Hippocampal formation (tissue), 2 donors: ENCODE results near the gene LRRC37A3.
"Not testable (repeated sequence)": the region's sequence is repeated elsewhere in the genome, so short reads cannot be mapped to it uniquely, and the experiment has no call there.

Experiments
- DNase-seq, 2 donors: peaks; one replicate each; lab custom pipeline; 2025; lab: John Stamatoyannopoulos, UW

LRRC37A3 gene

DNA sequence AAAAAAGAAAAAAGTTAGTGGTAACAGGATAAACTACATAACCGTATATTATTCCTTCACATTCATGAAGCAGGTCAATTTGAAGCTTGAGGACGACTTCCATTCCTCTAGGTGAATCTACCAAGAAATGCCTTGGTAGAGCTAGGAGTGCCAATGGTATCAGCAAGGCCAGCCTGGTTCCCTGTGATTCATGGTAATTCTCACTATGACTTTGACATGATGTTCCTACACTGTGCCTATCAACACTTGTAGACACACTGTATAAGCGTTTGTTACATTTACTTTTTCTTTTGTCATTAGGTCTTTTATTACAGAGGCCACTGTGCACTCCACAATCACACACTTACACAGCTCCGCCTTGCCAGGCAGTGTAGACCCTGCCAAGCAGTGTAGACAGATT lies 7.2 kb upstream of the LRRC37A3 start:
- not testable (repeated sequence) for DNase-seq

DNA sequence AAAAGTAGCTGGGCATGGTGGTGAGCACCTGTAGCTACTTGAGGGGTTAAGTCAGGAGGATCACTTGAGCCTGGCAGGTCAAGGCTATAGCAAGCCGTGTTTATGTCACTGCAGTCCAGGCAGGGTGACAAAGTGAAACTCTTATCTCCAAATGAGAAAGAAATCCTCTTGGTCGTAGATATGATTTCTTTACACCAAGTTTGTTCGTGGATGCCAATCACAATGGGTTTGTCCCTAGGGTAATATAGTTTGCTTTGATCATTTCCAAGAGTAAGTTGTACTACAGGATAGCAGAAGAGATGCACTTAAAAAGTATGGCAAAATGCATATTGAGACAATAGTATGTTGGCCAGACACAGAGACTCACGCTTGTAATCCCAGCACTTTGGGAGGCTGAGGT lies 6.0 kb upstream of the LRRC37A3 start:
- not testable (repeated sequence) for DNase-seq

DNA sequence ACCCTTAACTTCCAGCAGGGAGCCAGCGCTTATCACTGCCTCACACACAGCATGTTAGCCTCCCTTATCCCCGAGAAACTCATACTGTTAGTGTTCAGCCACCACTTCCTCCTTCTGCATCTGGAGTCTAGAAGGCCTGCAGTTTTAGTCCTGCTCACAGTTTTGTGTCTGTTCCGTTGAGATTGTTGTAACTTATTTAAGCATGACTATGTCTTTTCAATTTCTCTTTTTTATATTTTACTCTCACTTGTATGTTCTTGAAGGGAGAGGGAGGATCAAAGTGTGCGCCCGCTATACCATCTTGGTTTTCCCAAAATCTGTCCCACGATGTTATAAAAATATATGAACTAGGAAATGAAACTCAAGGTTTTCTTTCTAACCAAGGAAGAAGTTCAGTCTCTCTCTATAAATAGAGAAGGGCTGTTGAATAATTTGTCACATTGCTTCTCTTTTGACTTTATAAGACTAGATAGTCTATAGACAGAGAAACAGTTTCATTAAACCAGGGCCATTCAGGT lies 3.8 kb upstream of the LRRC37A3 start:
- not testable (repeated sequence) for DNase-seq

DNA sequence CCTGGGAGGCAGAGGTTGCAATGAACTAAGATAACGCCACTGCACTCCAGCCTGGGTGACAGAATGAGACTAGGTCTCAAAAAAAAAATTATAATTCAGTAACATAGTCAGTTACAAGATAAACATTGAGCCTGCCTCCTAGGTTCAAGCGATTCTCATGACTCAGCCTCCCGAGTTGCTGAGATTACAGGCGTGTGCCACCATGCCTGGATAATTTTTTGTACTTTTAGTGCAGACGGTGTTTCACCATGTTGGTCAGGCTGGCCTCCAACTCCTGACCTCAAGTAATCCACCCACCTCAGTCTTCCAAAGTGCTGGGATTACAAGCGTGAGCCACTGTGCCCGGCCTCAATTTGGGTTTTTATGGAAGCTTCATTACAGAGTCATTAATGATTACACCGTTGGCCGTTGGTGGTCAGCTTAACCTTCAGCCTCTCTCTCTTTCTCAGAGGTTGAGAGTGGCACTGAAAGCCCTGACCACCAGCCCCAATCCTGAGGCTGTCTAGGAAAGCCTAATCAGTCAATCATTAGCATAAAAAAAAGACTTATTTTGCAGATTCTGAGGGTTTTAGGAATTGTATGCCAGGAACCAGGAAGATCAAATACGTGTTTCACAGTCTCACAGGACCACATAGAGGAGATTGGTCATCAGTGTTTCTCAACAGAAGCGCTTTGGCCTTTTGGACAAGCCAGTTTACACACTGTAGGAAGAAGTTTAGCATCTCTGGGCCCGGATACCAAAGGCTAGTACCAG lies 1.3 kb upstream of the LRRC37A3 start:
- no peak for DNase-seq

DNA sequence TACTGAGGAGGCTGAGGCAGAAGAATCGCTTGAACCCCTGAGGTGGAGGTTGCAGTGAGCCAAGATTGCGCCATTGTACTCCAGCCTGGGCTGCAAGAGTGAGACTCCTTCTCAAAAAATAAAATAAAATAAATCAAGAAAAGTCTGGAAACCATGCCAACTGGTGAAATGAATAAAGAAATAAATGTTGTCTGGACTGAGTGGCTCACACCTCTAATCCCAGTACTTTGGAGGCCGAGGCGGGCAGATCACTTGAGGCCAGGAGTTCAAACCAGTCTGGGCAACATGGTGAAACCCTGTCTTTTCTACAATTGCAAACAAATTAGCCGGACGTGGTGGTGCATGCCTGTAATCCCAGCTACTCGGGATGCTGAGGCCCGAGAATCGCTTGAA lies 744 bp upstream of the LRRC37A3 start:
- DNase-seq: no peak

DNA sequence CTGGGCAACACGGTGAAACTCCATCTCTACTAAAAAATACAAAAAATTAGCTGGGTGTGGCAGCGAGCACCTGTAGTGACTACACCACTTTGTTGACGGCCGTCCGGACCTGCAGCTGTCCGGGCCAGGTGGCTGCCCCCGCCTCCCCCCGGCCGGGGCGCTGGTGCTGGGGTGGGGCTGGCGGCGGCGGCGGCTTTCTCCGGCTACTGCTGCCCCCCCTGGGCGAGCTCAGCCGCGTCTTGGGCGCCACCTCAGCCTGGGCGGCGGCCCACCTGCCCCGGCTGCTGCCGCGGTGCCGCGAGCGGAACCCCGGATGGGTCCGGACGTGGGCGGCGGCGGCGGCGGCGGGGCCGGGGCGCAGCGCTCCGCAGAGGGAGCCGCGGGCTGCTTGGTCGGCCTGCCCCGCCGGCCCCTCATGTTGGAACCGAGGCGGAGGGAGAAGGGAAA lies 413 bp downstream of the LRRC37A3 start:
- DNase-seq: peak in 1 of 2 donors; percentile 35

DNA sequence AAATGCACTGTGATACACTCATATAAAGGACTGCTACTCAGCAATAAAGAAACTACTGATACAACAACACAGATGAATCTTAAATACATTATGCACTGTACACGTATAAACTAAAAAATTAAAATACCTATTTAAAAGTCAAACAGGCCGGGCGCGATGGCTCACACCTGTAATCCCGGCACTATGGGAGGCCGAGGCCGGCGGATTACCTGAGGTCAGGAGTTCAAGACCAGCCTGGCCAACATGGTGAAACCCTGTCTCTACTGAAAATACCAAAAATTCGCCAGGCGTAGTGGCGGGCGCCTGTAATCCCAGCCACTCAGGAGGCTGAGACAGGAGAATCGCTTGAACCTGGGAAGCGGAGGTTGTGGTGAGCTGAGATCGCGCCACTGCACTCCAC lies 1.7 kb downstream of the LRRC37A3 start:
- not testable (repeated sequence) for DNase-seq

DNA sequence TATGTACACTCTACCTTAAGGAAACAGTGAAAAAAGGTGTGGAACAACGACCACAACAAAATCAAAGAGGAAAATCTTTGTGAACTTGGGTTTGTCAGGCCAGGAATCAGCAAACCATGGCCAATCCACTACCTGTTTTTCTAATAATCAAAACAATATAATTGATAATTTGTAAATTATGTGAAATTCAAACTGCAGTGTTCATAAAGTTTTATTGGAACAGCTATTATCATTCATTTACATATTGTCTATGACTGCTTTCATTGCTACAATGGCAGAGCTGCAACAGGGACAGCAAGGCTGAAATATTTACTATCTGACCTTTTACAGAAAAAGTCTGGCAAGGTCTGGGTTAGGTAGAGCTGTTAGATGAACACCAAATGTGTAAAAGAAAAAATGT lies 4.0 kb downstream of the LRRC37A3 start:
- DNase-seq: not testable (repeated sequence)

DNA sequence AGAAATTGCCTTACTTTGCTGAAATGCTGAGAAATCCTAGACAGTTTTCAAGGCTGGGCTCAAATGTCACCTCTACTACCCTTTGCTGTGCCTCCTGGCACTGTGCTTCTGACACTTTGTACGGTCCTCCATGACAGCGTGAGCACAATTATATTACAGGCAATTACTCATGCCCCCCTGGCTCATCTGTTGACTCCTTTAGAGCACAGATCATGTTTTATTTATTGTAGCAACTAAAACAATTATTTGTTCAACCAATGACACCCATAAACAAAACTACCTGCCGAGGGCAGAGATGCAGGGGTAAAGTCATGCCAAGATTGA lies 9.1 kb downstream of the LRRC37A3 start:
- DNase-seq: not testable (repeated sequence)

DNA sequence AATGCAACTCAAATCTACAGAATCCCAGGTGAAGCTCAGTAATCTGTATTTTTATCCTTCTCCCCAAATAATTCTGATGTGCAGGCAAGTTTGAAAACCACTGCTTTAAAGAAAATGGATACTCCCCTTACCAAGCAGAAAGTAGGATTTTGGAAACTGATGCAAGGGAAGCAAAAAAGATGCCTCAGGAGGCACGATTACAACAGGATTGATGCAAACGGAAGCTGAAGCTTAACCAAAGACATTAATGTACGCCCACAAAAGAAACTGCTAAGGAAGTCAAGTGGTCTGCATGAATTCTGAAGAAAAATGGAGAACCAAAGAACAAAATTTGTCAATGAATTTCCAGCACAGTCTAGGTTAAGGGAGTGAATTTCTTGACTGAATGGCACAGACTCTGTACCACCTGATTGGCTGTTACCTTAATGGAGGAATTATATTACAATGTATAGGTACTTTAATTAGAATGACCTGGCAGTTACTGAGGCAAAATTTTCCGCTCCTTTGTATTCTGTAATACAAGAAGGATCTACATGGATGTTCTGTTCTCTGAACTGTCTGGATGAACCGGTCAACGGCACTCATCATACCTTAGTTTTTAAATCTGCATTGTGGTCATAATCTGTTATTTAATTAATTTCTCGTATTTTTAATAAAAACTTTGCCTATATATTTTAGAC lies 9.6 kb downstream of the LRRC37A3 start:
- DNase-seq: not testable (repeated sequence)

DNA sequence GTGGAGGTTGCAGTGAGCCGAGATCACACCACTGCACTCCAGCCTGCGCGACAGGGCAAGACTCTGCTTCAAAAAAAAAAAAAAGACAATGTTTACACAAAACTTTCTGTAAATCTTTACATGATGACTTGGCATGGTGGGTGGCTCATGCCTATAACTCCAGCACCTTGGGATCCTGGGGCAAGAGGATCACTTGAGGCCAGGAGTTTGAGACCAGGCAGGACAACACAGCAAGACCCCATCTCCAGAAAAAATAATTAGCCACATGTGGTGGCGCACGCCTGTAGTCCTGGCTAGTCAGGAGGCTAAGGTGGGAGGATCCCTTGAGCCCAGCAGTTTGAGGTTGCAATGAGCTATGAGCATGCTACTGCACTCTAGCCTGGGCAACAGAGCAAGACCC lies 15.2 kb downstream of the LRRC37A3 start:
- DNase-seq: not testable (repeated sequence)

DNA sequence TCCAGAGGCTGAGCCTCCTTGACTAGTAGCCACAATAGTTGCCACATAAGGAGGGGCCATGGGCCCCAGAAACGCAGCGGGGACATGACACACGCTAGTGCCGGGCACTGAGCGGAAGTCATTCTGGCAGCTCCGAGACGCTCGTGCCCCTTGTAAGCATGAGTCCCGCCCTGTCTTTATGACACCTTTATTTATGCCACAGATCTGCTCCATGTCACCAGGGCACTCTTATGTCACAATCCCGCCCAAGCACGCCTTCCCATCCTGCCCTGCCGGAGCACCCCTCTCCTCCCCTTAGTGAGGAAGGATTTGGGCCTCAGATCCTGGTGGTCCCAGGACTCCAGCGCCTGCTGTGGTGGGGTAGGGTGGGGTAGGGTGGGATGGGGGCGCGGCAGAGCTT lies 22.1 kb downstream of the LRRC37A3 start:
- not testable (repeated sequence) for DNase-seq

DNA sequence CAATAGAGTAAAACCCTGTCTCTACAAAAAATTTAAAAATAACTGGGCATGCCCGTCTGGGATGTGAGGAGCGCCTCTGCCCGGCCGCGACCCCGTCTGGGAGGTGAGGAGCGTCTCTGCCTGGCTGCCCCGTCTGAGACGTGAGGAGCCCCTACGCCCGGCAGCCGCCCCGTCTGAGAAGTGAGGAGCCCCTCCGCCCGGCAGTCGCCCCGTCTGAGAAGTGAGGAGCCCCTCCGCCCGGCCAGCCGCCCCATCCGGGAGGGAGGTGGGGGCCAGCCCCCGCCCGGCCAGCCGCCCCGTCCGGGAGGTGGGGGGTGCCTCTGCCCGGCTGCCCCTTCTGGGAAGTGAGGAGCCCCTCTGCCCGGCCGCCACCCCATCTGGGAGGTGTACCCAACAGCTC lies 45.1 kb downstream of the LRRC37A3 start:
- not testable (repeated sequence) for DNase-seq

DNA sequence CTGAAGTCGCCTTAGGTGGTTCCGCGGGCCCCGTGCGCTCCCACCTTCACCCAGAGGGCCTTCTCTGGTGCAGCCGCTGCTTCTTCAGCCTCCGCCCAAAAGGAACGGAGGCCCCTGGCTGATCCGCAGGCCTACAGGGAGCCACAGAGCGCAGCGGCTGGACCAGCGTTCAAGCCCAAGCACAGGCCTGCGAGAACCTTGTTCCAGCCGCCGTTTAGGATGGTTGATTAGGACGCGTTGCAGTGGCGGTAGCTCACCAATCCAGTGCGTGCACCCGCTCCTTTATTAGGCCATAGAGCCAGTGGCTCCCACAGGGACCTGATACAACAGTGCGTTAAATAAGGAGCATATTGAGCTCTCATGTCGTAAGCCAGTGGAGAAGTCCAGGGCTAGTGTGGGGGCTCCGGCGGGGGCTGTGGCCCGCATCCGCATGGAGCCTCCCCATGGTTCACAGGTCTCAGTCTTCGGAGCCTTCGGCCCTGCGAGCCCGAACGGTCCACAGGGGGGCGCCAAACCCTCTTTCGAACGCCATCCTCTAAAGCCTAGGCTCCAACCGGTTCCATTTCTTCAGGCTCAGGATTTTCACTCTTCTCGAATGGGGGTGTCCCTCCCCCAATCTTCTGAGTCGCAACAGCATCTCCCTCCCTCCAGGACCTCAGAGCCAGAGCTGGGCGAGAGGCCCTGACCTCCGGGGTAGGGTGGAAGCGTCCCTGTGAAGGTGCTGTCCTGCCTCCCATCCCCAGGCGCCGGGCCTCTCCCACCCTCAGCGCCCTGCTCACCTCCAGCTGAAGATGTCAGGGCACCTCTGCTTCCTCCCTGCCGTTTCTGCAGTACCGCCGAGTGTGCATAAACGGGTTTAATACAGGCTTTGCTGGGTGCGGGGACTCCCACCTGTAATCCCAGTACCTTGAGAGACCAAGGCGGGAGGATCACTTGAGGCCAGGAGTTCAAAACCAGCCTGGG lies 71.5 kb downstream of the LRRC37A3 start:
- DNase-seq: peak in 1 of 2 donors; percentile 50

DNA sequence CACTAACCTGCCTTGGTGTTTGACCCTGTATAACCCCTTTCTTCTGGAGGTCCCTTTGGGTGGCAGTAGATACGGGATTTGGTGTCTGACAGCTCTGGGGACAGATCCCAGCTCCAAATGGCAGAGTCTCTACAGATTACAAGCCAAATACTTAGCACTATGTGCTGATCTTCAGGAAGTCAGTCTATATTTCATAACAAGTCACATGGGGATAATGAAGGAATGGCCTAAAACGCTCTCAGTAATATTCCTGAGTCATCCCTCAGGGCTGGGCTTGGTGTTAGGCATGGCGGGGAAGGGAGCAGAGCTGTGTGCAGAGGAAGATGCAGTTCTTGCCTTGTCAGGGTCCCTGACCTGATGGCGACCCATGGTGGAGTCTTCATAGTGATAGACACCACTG lies 72.4 kb downstream of the LRRC37A3 start:
- DNase-seq: not testable (repeated sequence)

DNA sequence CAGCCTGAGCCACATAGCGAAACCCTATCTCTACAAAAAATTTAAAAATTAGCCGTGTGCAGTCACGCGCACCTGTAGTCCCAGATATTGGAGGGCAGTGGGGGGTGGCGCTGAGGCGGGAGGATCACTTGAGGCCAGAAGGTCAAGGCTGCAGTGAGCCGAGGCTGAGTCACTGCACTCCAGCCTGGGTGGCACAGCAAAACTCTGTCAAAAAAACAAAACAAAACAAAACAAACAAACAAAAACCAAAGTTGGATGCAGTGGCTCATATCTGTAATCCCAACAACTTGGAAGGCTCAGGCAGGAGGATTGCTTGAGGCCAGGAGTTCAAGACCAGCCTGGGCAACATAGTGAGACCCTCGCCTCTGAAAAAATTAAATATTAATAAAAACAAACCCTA lies 75.4 kb downstream of the LRRC37A3 start:
- DNase-seq: not testable (repeated sequence)

DNA sequence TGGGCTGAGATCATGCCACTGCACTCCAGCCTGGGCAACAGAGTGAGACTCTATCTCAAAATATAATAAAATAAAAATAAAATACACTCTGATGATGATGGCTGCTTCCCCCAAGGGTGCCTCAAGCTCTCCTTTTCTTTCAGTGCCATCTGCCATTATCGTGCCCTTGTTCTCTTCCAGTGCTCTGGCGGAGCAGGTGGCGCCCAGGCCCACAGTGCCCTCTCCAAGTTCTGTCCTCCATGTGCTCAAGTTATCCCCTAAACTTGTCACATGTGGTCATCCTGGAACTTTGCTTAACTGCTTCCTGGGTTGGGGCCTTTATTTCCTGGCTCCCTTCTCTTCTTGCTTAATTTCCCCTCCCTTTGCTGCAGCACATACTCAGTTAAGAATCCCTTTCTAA lies 76.4 kb downstream of the LRRC37A3 start:
- not testable (repeated sequence) for DNase-seq

DNA sequence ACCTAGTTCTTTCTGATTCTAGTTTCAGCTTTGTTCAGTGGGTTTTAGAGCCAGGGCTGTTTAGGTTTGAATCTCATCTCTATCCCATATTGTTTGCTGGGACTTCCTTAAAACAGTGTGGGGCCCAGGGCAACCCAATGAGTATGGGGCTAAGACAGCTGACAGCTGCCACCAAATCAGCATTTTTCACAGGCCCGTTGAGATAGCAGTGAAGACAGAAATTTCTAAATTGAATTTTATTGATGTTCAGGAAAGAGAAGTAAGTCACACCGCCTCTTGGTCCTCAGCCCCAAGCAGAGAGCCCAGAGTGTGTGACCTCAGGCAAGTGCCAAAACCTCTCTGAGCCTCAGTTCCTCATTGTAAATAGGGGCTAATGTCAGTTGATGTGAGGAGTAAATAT lies 78.3 kb downstream of the LRRC37A3 start:
- DNase-seq: not testable (repeated sequence)

DNA sequence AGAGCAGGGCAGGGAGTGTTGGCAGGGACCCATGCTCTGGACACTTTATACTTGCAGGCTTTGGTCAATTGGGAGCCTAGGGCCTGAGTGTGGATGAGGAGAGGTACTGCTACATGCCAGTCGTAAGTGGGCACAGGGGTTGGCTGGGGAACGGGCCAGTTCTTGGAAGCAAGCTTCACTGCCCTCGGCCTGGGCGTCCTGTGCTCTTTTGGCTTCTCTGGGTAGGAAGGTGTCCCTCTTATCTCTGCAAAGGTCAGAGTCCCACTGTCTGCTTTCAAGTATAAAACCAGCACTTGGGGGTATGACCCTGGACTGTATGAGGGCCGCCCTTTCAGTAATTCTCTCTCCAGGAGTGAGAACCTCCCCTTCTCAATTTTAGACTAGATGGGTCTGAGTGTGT lies 80.8 kb downstream of the LRRC37A3 start:
- DNase-seq: not testable (repeated sequence)

DNA sequence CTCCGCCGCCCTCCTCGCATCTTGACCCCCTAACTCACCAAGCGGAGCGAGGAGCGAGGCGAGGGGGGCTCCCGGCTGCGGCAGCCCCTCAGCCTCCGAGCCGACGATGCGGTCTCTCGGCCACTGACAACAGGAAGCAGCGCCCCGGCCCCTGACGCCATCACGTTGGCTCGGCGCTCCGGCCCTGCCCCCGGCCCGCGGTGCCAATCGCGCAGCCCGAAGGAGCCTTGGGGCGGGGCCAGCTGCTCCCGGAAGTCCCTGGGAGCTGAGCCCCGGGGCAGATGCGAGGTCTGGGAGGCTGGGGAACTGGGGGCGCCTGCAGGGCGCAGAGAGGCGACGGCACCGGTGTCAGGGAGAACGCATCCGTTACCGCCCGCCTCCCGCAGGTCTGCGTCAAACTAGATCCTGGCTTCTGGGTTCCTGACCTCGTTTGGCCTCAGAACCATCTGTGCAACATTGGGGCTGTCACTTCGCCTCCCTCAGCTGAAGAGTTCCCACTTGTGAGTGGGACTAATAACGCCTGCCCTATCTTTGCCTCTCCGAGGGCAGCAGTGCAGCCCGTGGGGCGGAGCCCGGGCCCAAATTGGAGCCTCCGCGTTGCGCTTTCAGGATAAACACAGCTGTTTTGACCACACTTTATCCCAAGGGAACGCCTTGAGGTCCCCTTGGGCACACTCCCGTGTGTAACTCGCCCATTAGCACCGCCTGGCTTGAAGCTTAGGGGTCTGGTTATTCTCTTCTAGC lies 82.1 kb downstream of the LRRC37A3 start:
- DNase-seq: peak; percentile 33 to 80

DNA sequence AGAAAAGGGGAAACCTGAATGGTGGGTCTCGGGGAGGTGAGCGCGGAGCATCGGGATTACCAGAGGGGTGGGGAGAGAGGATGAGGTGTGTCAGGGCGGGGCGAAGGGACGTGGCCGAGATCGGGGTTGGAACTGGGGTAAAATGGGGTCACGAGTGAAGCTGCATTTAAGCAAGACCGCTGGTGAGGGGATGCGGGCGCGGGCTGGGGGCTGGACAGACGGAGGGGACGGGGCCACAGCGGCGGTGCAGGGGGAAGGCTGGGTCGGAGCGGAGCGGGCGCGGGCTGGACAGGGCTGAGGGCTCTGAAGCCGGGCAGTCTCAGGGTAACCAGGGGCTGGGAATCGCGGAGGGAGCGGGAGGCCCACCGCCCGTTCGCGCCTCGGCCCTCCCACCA lies 82.7 kb downstream of the LRRC37A3 start:
- not testable (repeated sequence) for DNase-seq
